ENCODE results near the gene PDF.

PDF gene

DNA sequence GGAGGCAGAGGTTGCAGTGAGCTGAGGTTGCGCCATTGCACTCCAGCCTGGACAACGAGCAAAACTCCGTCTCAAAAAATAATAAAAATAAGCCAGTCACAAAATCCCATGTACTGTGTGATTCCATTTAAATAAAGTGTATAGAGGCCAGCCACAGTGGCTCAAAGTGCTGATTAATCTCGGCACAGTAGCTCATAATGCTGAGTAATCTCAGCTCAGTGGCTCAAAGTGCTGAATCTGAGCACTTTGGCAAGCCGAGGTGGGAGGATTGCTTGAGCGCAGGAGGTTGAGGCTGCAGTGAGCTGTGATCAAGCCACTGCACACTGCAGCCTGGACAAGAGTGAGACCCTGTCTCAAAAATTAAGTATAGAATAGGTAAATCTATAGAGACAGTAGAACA lies 16.3 kb upstream of the PDF start:
- DNase-seq (ENCODE audit: extremely low read depth, insufficient read length) = no peak

DNA sequence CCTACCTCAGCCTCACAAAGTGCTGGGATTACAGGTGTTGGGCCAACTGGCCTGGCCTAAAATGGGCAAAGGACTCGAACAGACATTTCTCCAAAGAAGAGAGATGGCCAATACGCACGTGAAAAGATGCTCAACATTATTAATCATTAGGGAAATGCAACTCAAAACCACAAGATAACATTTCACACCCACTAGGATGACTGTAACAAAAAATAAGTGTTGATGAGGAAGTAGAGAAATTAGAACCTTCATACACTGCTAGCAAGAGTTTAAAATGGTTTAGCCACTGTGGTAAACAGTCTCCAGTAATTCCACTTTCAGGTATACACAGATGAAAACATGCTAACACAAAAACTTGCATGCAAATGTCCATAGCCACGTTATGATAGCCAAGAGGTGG lies 15.5 kb upstream of the PDF start:
- no peak overlapping the region for H3K4me3 ChIP-seq (replicated peaks; ENCODE audit: low read depth, low read length)
- H3K27me3 ChIP-seq (replicated peaks; ENCODE audit: control insufficient read depth, insufficient read depth, low read length) = no peaks in the 10 kb centered on the region
- peaks cover 2% of the 10 kb centered on the region for H3K36me3 ChIP-seq (ENCODE audit: control insufficient read depth, insufficient read depth, low read length)
- TF ChIP-seq, protein P1, sequence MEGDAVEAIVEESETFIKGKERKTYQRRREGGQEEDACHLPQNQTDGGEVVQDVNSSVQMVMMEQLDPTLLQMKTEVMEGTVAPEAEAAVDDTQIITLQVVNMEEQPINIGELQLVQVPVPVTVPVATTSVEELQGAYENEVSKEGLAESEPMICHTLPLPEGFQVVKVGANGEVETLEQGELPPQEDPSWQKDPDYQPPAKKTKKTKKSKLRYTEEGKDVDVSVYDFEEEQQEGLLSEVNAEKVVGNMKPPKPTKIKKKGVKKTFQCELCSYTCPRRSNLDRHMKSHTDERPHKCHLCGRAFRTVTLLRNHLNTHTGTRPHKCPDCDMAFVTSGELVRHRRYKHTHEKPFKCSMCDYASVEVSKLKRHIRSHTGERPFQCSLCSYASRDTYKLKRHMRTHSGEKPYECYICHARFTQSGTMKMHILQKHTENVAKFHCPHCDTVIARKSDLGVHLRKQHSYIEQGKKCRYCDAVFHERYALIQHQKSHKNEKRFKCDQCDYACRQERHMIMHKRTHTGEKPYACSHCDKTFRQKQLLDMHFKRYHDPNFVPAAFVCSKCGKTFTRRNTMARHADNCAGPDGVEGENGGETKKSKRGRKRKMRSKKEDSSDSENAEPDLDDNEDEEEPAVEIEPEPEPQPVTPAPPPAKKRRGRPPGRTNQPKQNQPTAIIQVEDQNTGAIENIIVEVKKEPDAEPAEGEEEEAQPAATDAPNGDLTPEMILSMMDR (IDR thresholded peaks at IDR 0.05; ENCODE audit: insufficient read depth, low read length, poor library complexity, severe bottlenecking) = no peak
- DNase-seq (ENCODE audit: extremely low read depth, insufficient read length) = no peak

More for the DNA sequence above, 16.3 kb upstream of the PDF start:
- peaks cover 3% of the 10 kb centered on the region for H3K36me3 ChIP-seq (ENCODE audit: control insufficient read depth, insufficient read depth, low read length)
- H3K27me3 ChIP-seq (replicated peaks; ENCODE audit: control insufficient read depth, insufficient read depth, low read length) = no peaks in the 10 kb centered on the region
- TF ChIP-seq, protein P1 (IDR thresholded peaks at IDR 0.05; ENCODE audit: insufficient read depth, low read length, poor library complexity, severe bottlenecking) = no peak
- no peak overlapping the region for H3K4me3 ChIP-seq (replicated peaks; ENCODE audit: low read depth, low read length)

DNA sequence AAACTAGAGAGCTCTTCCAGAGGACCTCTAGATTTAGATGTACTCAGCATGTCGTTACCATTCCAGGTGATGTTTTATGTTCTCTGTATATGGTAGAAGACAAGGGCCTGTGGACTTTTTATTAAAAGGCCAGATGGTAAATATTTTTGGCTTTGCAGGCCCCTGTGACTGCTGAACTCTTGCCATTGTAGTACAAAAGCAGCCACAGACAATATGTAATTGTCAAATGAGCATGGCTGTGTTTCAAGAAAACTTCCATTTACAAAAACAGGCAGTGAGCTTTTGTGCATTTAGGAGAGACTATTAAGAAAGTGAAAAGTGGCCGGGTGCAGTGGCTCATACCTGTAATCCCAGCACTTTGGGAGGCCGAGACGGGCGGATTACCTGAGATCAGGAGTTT lies 13.8 kb upstream of the PDF start:
- DNase-seq (ENCODE audit: extremely low read depth, insufficient read length) = no peak
- peaks cover 2% of the 10 kb centered on the region for H3K36me3 ChIP-seq (ENCODE audit: control insufficient read depth, insufficient read depth, low read length)
- H3K4me3 ChIP-seq (replicated peaks; ENCODE audit: low read depth, low read length) = no peak overlapping the region
- TF ChIP-seq, protein P1 (IDR thresholded peaks at IDR 0.05; ENCODE audit: insufficient read depth, low read length, poor library complexity, severe bottlenecking) = no peak
- H3K27me3 ChIP-seq (replicated peaks; ENCODE audit: control insufficient read depth, insufficient read depth, low read length) = no peaks in the 10 kb centered on the region

DNA sequence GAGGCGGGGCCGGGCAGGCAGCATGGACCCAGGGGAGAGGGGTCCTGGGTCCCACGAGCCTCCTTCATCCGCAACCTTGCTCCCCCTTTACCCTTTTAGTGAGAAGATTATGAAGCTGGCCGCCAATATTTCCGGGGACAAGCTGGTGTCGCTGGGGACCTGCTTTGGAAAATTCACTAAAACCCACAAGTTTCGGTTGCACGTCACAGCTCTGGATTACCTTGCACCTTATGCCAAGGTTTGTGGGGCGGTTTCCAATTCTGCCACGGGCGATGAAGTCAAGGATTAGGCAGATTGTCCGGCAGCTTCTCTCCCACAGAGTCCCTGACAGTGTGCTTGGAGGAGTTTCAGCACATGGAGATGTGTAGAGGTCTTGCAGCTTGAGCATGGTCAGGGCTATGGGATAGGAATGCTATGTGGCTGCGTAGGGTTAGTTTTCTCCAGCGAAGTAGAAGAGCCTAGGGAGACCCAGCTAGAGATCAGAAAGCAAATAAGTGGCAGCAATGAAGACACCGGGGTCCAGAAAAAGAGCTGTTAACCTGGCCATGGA lies 9.8 kb upstream of the PDF start:
- peak overlapping the region; percentile 97 for H3K4me3 ChIP-seq (replicated peaks; ENCODE audit: low read depth, low read length)
- TF ChIP-seq, protein P1 (IDR thresholded peaks at IDR 0.05; ENCODE audit: insufficient read depth, low read length, poor library complexity, severe bottlenecking) = no peak
- no peaks in the 10 kb centered on the region for H3K27me3 ChIP-seq (replicated peaks; ENCODE audit: control insufficient read depth, insufficient read depth, low read length)
- DNase-seq (ENCODE audit: extremely low read depth, insufficient read length) = no peak
- H3K36me3 ChIP-seq (ENCODE audit: control insufficient read depth, insufficient read depth, low read length) = peaks cover 3% of the 10 kb centered on the region

DNA sequence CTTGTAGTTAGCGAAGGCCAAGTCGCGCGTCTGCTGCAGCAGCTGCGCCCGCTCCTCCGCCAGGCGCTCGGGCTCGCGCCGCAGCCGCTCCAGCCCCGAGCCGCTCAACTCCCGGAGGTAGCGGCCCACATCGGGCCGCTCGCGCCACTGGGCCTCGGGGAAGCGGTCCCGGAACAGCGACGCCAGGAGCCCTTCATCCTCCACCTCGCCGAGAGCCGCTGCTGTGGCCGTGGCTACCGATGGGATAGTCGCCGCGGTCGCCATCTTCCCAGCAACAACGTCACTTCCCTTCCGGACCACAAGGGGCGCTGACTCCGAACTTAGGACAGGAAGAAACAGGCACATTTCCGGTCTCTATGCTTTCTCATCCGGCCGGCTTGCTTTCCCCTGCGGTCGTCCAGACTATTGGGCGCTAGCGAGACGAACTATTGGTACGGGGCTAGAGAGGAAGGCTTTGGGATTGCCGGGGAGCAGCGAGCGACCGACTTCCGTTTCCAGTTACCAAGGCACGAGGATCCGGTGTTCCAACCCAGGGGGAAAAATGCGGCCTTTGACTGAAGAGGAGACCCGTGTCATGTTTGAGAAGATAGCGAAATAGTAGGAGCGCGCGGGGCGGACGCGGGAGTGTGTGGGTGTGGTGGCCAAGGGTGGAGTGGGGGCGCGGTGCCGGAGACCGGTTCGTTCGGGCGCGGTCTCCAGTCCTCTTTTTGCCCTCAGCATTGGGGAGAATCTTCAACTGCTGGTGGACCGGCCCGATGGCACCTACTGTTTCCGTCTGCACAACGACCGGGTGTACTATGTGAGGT lies 9.1 kb upstream of the PDF start, which contains the start of the genes COG8 and NIP7:
Gene COG8, minus strand, starts transcription at position 276 of the 806 bp plus-strand sequence. Its CDS starts 12 bp downstream, at position 264.
Gene NIP7, plus strand, starts transcription at position 484 of the 806 bp plus-strand sequence. Its CDS starts 58 bp downstream, at position 542.
- H3K27me3 ChIP-seq (replicated peaks; ENCODE audit: control insufficient read depth, insufficient read depth, low read length) = no peaks in the 10 kb centered on the region
- H3K4me3 ChIP-seq (replicated peaks; ENCODE audit: low read depth, low read length) = peak within 1 kb of the TSS; percentile 97
- peaks cover 9% of the 10 kb centered on the region for H3K36me3 ChIP-seq (ENCODE audit: control insufficient read depth, insufficient read depth, low read length)
- TF ChIP-seq, protein P1 (IDR thresholded peaks at IDR 0.05; ENCODE audit: insufficient read depth, low read length, poor library complexity, severe bottlenecking) = peak; percentile 76
- DNase-seq (ENCODE audit: extremely low read depth, insufficient read length) = peak; percentile 91

Data from GM06990 (cell line).